Neural progenitor cell (in vitro differentiated cells): Measurements from ENCODE around the gene RIBC2. TPM values are rescaled to one million over a fixed set of nuclear protein-coding genes. Genes with fewer than 3 reads are reported as not detected.

Experiments
- DNase-seq: peaks from one replicate; pipeline ENCODE4 v3.0.0-alpha.2; 2016; ENCODE audit warnings: low spot score
- H2AFZ ChIP-seq: fragments of 200-600 bp; sonication (generic); replicated peaks from 2 replicates; pipeline ENCODE4 v1.6.1; 2016; ENCODE audit warnings: antibody characterized with exemption
- H3F3A ChIP-seq: fragments of 200-600 bp; sonication (generic); 2 replicates; pipeline ENCODE4 v1.6.1; 2016; ENCODE audit warnings: antibody characterized with exemption, low read depth
- H3K27ac ChIP-seq: fragments of 200-600 bp; sonication (generic); 2 replicates; pipeline ENCODE4 v1.5.1; 2016; ENCODE audit warnings: mild to moderate bottlenecking
- H3K27me3 ChIP-seq: fragments of 200-600 bp; sonication (generic); 2 replicates; pipeline ENCODE4 v1.6.1; 2016; ENCODE audit warnings: mild to moderate bottlenecking, moderate library complexity
- H3K36me3 ChIP-seq: fragments of 200-600 bp; sonication (generic); 2 replicates; pipeline ENCODE4 v1.5.1; 2016
- H3K4me1 ChIP-seq: fragments of 200-600 bp; sonication (generic); 2 replicates; pipeline ENCODE4 v1.6.1; 2016; ENCODE audit warnings: mixed run types
- H3K4me2 ChIP-seq: fragments of 200-600 bp; sonication (generic); 2 replicates; pipeline ENCODE4 v1.6.1; 2016
- H3K4me3 ChIP-seq: fragments of 200-600 bp; sonication (generic); 2 replicates; pipeline ENCODE4 v1.5.1; 2016
- H3K79me2 ChIP-seq: fragments of 200-600 bp; sonication (generic); 2 replicates; pipeline ENCODE4 v1.6.1; 2016; ENCODE audit warnings: low read depth
- H3K9ac ChIP-seq: fragments of 200-600 bp; sonication (generic); 2 replicates; pipeline ENCODE4 v1.6.1; 2016
- H3K9me3 ChIP-seq: fragments of 200-600 bp; sonication (generic); 2 replicates; pipeline ENCODE4 v1.5.1; 2016; ENCODE audit warnings: low read depth
- H4K20me1 ChIP-seq: fragments of 200-600 bp; sonication (generic); 2 replicates; pipeline ENCODE4 v1.6.1; 2016; ENCODE audit warnings: low read depth
- H3K27ac Mint-ChIP-seq: 3 replicates; pipeline ENCODE4 v1.8.0; 2021; ENCODE audit warnings: mixed read lengths
- H3K27me3 Mint-ChIP-seq: 2 replicates; pipeline ENCODE4 v1.8.0; 2022; ENCODE audit warnings: low read depth, mild to moderate bottlenecking, inconsistent platforms, moderate library complexity, mixed read lengths; ENCODE audit not compliant: insufficient read depth
- H3K36me3 Mint-ChIP-seq: 3 replicates; pipeline ENCODE4 v1.8.0; 2021; ENCODE audit warnings: mixed read lengths
- H3K4me1 Mint-ChIP-seq: 3 replicates; pipeline ENCODE4 v1.8.0; 2021; ENCODE audit warnings: mixed read lengths
- H3K4me3 Mint-ChIP-seq: 3 replicates; pipeline ENCODE4 v1.8.0; 2021; ENCODE audit warnings: mild to moderate bottlenecking, moderate library complexity, mixed read lengths
- H3K9me3 Mint-ChIP-seq: 3 replicates; pipeline ENCODE4 v1.8.0; 2020; ENCODE audit warnings: mixed read lengths
- CTCF ChIP-seq: fragments of 200-600 bp; sonication (generic); IDR thresholded peaks from 2 replicates; pipeline ENCODE4 v1.5.1; 2017; ENCODE audit warnings: antibody characterized with exemption, mild to moderate bottlenecking
- EZH2 ChIP-seq: fragments of 200-600 bp; sonication (generic); IDR thresholded peaks from 2 replicates; pipeline ENCODE4 v1.6.1; 2017; ENCODE audit warnings: antibody characterized with exemption, mild to moderate bottlenecking, moderate library complexity
- EZH2phosphoT487 ChIP-seq: fragments of 200-600 bp; sonication (generic); IDR thresholded peaks from 2 replicates; pipeline ENCODE4 v1.6.1; 2017; ENCODE audit warnings: antibody characterized with exemption
- total RNA-seq: library from RNA; depleted of rRNA; stranded (reverse); fragments of >200 nt; gene quantifications from 2 replicates; pipeline ENCODE4 v1.2.3, GENCODE V29; 2015; ENCODE audit warnings: low replicate concordance

RIBC2 gene
- total RNA-seq, 1 donor from 2014 or later: 2.0 TPM

GRCh38 chr22:45421349-45422055 lies 8.0 kb downstream of the RIBC2 start:
- no peaks in the 10 kb centered on the region for H3K9me3 ChIP-seq
- peaks cover 28% of the 10 kb centered on the region for H3K36me3 Mint-ChIP-seq
- no peak for TF ChIP-seq EZH2phosphoT487
- TF ChIP-seq CTCF: no peak
- no peak for TF ChIP-seq EZH2
- H3F3A ChIP-seq: no peaks in the 10 kb centered on the region
- H3K4me3 Mint-ChIP-seq: no peak overlapping the region
- no peak overlapping the region for H3K4me2 ChIP-seq
- no peak overlapping the region for H3K4me3 ChIP-seq
- no peak overlapping the region for H3K27ac ChIP-seq
- no peaks in the 10 kb centered on the region for H3K27me3 ChIP-seq
- H3K79me2 ChIP-seq: no peaks in the 10 kb centered on the region
- H3K36me3 ChIP-seq: no peaks in the 10 kb centered on the region
- no peak overlapping the region for H2AFZ ChIP-seq
- H3K4me1 Mint-ChIP-seq: no peaks in the 10 kb centered on the region
- peaks cover 3% of the 10 kb centered on the region for H3K9me3 Mint-ChIP-seq
- no peak overlapping the region for H3K27ac Mint-ChIP-seq
- H4K20me1 ChIP-seq: no peaks in the 10 kb centered on the region
- no peak overlapping the region for H3K9ac ChIP-seq
- no peaks in the 10 kb centered on the region for H3K4me1 ChIP-seq
- DNase-seq: no peak
- H3K27me3 Mint-ChIP-seq: peaks cover 8% of the 10 kb centered on the region

- H3K4me3 Mint-ChIP-seq: no peak overlapping the region
- H3K4me3 ChIP-seq: no peak overlapping the region
- no peaks in the 10 kb centered on the region for H3K79me2 ChIP-seq
- peaks cover 10% of the 10 kb centered on the region for H3K27me3 Mint-ChIP-seq
- no peak overlapping the region for H3K9ac ChIP-seq
- no peak for DNase-seq
- no peaks in the 10 kb centered on the region for H3K4me1 Mint-ChIP-seq
- no peaks in the 10 kb centered on the region for H3K27me3 ChIP-seq
- no peaks in the 10 kb centered on the region for H3K4me1 ChIP-seq
- H3K27ac Mint-ChIP-seq: no peak overlapping the region
- peaks cover 24% of the 10 kb centered on the region for H3K36me3 Mint-ChIP-seq
- H3K9me3 ChIP-seq: no peaks in the 10 kb centered on the region
- no peak overlapping the region for H3K27ac ChIP-seq
- no peak overlapping the region for H2AFZ ChIP-seq
- no peak for TF ChIP-seq CTCF
- TF ChIP-seq EZH2phosphoT487: no peak
- no peak for TF ChIP-seq EZH2
- H3K4me2 ChIP-seq: no peak overlapping the region
- no peaks in the 10 kb centered on the region for H4K20me1 ChIP-seq
- peaks cover 6% of the 10 kb centered on the region for H3K9me3 Mint-ChIP-seq
- no peaks in the 10 kb centered on the region for H3F3A ChIP-seq
- H3K36me3 ChIP-seq: no peaks in the 10 kb centered on the region
These were observed 8.9 kb downstream of the RIBC2 start for GRCh38 chr22:45422237-45422983.

- no peak overlapping the region for H2AFZ ChIP-seq
- no peak overlapping the region for H3K27ac Mint-ChIP-seq
- no peaks in the 10 kb centered on the region for H4K20me1 ChIP-seq
- peaks cover 6% of the 10 kb centered on the region for H3K9me3 Mint-ChIP-seq
- H3K36me3 ChIP-seq: no peaks in the 10 kb centered on the region
- no peak for DNase-seq
- no peak overlapping the region for H3K4me2 ChIP-seq
- H3K4me3 Mint-ChIP-seq: no peak overlapping the region
- no peak overlapping the region for H3K4me3 ChIP-seq
- no peak overlapping the region for H3K9ac ChIP-seq
- H3K4me1 ChIP-seq: no peaks in the 10 kb centered on the region
- H3F3A ChIP-seq: no peaks in the 10 kb centered on the region
- no peak overlapping the region for H3K27ac ChIP-seq
- H3K9me3 ChIP-seq: no peaks in the 10 kb centered on the region
- TF ChIP-seq EZH2phosphoT487: no peak
- TF ChIP-seq CTCF: no peak
- TF ChIP-seq EZH2: no peak
- H3K4me1 Mint-ChIP-seq: peaks cover 4% of the 10 kb centered on the region
- H3K27me3 ChIP-seq: no peaks in the 10 kb centered on the region
- H3K27me3 Mint-ChIP-seq: peaks cover 13% of the 10 kb centered on the region
- no peaks in the 10 kb centered on the region for H3K79me2 ChIP-seq
- peaks cover 20% of the 10 kb centered on the region for H3K36me3 Mint-ChIP-seq
These were observed 10.0 kb downstream of the RIBC2 start for GRCh38 chr22:45423524-45423923.
